NK-92 treated with Interleukin-12 subunit alpha and Interleukin-12 subunit beta, amount 100 ng/mL, for 24 hours (cell line): ENCODE data around the gene JCAD.
"Not testable (repeated sequence)": the region's sequence is repeated elsewhere in the genome, so short reads cannot be mapped to it uniquely, and the experiment has no call there.

Source experiments
- DNase-seq: peaks from one replicate; lab custom pipeline; 2025; lab: John Stamatoyannopoulos, UW

JCAD gene

DNA sequence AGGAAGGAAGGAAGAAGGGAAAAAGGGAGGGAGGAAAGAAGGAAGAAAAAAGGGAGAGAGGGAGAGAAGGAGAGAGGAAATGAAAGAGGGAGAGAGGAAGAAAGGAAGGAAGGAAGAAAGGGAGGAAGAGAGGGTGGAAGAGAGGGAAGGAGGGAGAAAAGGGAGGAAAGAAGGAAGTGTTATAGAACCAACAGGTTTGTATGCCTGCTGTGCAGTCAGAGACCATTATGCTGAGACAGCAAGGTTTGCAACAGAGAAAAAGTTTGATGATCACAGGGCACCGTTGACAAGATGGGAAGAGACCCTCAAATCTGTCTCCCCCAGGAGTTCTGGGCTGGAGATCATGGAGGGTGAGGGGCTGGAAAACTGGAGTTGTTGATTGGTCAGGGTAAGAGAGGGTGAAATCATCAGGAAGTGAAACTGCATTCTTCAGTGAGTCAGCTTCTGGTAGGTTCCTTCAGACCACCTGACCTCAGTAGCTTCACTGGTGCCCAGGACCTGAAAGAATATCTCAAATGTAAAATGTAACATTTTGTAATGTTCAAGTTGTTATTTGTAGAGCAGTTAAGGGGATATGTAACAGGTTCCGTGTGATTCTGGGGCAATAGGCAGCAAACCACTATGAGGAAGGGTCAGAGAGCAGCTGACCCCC lies 76.3 kb downstream of the JCAD start:
- DNase-seq = no peak

DNA sequence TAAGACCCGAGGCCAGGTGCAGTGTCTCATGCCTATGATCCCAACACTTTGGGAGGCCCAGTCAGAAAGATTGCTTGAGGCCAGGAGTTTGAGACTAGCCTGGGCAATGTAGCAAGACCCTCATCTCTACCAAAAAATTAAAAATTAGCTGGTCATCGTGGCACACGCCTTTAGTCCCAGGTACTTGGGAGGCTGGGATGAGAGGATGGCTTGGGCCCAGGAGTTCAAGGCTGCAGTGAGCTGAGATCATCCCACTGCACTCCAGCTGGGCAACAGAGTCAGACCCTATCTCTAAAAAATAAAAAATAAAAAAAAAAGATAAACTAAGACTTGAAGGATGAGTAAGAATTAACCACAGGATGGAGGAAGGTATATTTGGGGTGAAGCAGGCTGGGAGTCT lies 77.9 kb downstream of the JCAD start:
- no peak for DNase-seq

DNA sequence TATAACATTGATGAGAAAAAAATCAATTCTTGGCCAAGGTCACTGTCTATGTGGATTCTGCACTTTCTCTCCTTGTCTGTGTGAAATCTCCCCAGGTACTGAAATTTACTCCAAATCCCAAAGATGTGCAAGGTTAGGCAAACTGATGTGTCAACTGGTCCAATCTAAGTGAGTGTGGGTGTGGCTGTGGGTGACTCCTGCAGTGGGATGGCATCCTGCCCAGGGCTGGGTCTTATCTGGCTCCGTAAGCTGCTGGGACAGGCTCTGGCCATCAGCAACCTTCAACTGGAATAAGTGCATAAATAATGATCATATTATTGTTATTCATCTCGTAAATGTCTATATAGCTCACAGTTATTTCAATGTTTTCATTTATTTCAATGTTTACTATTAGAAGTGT lies 79.3 kb downstream of the JCAD start:
- no peak for DNase-seq

DNA sequence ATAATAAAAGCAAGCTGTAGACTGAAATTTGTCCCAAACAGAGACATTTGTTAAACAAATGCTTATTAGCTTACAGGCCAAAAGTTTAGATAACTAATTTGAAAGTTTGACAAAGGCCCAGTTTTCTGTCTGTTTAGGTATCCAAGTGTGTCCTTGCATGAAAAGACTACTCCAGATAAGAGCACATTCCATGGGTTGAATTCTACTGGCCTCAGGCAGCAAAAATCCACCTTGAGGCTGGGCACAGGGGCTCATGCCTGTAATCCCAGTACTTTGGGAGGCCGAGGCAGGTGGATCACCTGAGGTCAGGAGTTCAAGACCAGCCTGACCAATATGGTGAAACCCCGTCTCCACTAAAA lies 80.0 kb downstream of the JCAD start:
- not testable (repeated sequence) for DNase-seq

DNA sequence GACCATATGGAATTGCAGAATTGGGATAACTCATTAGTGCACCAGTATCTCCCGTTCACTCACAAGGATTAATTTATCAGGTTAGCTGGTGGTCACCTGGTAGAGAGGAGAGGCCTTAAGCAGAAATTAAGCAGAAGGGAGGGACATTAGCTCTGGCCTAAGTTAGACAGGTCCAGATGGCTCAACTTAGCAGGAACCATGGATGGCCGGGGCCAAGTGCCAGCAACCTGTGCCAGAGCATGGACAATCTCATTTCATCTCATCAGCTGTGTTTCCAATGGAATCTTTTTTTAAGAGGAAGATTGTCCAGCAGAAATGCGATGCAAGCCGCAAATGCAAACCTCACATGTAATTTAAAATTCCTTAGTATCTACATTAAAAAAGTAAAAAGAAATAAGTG lies 82.2 kb downstream of the JCAD start:
- no peak for DNase-seq

DNA sequence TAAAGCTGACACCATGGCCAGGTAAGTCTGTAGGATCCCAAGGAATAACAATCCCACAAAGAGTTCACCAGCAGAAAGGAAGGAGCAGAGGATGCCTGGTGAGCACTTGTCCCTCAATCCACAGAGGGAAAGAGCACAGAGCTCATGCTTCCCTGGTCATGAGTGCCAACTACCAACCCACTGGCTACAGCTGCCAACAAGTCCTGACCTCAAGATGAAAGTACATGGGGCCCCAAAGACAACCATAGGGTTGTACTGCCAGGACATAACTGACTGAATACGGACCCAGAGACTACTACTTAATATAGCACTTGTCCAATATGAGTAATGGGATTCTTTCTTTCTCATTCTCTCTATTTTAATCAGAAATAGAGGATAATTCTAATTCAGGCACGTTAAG lies 83.3 kb downstream of the JCAD start:
- no peak for DNase-seq

DNA sequence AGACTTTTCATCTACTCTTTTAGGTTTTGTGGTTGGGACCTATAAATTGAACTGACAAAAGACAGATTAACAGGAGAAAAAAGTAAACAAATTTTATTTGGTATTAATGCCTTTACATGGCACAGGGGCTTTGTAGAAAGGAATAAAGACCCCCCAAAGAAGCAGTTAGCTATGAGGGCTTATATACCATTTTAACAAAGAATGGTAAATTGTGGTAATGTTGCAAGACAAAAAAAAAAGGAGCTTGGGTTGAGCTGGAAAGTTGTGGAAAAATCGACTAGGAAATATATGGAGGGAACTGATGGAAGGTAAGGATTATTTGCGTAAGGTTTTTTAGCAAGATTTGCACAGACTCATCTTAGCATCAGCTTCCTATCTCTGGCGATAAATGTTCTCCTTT lies 84.6 kb downstream of the JCAD start:
- DNase-seq = no peak

DNA sequence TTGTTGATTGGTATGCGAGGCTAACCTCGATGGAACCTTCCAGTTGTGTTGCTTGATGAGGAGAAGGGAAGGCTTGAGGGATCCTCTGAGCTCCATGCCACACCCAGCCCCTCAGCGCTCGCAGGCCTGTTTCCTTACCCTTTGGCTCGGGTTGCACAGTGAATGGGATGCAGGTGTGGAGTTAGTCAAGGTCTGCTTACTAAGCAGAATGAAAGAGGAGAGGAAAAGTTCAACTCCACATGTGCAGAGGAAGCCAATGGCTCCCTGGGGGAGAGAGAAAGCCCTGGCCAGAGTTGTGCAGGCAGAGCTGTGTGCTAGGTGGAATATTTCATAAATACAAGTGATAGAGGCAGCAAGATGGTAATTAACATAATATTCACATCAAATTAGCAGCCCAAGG lies 85.5 kb downstream of the JCAD start:
- no peak for DNase-seq

DNA sequence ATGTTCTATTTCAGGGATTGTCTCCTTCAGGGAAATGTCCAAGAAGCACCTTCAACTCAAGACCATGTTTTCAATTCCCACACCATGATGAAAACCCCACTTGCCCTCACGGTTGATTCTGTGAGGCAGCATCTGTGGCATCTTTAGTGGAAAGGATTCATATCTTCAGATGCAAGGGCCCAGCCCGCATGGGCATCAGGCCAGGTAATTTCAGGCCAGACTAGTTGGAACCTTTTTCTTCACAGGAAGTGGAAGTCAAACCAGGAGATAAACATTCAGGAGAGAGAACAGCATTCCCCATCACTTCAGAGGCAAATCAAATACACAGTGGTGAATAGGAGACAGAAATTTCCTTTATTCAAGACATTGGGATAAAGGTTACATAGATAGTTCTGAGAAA lies 88.8 kb downstream of the JCAD start:
- DNase-seq = no peak

DNA sequence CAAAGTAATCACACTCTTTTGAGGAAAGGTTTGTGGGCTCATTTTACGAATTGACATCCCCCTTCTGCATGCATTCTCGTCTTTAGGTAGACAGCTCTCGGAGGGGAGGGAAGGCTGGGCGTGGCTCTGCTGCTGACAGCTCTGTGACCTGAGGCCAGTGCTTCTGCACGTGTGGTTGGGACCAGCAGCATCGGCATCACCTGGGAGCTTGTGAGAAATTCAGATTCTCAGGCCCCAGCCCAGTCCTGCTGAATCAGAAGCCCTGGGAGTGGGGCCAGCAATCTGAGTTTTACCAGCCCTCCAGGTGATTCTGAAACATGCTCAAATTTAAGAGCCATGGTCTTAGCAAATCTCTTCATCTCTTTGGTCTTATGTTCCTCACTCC lies 89.4 kb downstream of the JCAD start:
- no peak for DNase-seq

DNA sequence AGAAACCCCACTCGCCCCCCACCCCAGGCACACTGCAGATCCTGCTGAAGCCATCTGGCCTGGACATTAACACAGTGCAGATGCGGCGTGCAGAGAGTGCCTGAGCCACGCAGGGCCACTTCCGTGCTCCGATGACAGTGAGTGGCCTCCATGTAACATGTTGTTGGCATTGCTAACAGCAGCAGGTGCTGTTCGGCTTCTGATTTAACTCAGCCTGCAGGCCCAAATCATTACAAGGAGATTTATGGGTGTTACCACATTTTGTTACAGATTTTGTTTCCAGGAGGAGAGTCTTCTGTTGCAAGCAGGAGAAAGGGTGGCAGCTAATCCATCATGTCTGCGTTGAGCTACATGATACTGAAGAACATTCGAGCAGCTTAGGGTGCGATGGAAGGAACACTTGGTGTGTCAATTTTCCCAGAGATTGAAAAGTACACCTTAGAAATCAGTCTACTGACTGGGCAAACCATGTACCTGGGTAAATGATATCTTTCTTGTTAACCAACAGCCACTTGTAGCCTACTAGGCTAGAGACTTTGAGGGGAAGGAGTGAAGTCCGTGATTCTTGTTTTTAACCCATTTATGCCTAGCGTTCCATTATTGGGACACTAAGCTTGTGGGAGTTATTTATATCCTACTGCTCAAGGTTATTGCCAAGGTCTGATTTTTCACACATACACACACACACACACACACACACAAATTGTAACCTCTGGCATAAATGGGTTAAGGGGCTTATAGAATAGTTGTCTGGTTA lies 90.0 kb downstream of the JCAD start:
- no peak for DNase-seq

DNA sequence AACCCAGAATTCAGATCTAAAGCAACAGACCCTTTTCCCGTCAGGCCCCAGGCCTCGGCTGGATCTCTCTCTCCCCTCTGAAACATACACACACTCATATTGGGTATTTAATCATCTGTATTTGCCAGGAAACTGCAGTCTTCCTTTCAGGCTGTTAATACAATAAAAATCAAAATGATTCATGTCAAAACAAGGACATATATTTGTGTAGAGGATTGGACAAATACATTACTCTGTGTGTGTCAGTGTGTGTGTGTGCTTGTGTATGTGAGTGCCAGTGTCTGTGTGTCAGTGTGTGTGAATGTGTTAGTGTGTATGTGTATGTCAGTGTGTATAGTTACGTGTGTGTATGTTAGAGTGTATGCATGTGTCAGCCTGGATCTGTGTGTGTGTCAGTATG lies 90.8 kb downstream of the JCAD start:
- DNase-seq = no peak

DNA sequence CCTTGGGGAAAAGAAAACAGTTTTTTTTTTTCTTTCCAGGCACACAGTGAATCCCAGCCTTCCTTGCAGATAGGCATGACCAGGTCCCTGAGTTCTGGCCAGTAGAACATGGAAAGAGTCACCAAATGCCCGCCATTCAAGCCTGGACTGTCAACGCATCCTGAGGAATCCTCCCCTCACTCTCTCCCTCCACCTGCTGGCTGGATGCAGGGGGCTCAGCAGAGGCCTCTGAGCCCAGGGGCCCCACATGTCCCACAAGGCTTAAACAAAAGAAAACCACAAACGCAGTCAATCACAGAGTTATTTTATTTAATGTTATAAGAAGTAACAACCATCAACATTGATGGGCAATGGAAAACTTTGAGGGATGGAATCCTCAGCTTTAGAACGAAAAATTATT lies 93.1 kb downstream of the JCAD start:
- DNase-seq = no peak
